ENCODE data around the gene SULT1A2. TPM values are rescaled to one million over a fixed set of nuclear protein-coding genes. Genes with fewer than 3 reads are reported as not detected.
"Not testable (repeated sequence)": the region's sequence is repeated elsewhere in the genome, so short reads cannot be mapped to it uniquely, and the experiment has no call there.

SULT1A2 gene
- total RNA-seq, 1 experiment from 2014 or later = not detected

DNA sequence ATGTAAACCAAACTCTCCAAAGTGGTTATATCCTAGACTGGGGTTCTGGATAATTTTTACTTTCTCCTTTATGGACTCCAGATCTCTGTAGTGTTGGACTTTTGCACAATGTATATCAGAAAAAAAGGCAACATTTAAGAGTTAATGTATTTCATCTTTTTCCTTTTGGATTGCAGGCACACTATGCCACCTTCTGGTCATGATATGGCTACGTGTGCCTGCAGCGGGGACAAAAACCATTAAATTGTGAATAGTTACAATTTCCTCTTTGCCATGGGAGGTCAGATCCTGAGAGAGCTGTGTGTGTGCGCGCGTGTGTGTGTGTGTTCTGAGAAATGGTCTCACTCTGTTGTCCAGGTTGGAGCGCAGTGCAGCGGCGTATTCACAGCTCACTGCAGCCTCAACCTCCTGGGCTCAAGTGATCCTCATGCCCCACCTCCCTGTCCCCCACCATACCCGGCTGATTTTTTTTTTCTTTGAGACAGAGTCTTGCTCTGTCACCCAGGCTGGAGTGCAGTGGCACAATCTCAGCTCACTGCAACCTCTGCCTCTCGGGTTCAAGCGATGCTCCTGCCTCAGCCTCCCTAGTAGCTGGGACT lies 47.5 kb downstream of the SULT1A2 start:
- peak; percentile 55 for DNase-seq (ENCODE audit: low read depth, low spot score)
- in situ Hi-C loops (cut with HindIII; ENCODE audit: low pct_unique_long_range_greater_than_20kb, low sequenced_read_pairs) = no loop called here

DNA sequence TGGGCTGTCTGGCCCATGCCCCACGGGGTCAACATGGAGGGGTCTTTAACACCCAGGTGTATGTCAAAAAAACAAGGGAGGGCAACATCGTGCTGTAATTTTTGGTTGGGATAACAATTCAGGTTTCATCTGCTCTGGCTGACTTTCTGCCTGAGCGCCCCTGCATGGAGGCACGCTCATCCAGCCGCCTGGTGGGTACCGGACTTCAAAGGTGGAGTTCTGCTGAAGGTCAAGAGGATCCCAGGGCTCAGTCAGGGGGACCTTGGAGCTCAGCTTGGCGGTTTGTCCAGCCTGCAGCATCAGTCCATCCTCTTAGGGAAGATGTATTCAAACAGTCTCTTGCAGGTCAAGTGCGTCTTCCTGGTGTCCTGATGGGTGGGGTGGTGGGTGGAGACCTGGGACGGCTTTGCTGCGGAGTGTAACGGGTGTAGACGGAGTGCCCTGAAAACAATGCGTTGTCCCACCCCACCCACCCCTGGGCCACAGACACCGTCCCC lies 48.5 kb downstream of the SULT1A2 start:
- no peak for DNase-seq (ENCODE audit: low read depth, low spot score)
- in situ Hi-C loops (cut with HindIII; ENCODE audit: low pct_unique_long_range_greater_than_20kb, low sequenced_read_pairs) = no loop called here

DNA sequence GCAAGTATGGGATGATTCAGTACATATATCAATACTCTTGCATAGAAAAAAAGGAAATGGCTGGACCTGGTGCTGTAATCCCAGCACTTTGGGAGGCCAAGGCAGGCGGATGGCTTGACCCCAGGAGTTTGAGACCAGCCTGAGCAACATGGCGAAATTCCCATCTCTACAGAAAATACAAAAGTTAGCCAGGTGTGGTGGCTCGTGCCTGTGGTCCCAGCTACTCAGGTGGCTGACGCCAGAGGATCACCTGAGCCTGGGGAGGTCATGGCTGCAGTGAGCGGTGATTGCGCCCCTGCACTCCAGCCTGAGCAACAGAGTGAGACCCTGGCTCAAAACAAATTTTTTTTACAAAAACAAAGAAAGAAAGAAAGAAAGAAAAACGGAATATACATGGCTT lies 50.2 kb downstream of the SULT1A2 start:
- DNase-seq (ENCODE audit: low read depth, low spot score) = no peak
- in situ Hi-C loops (cut with HindIII; ENCODE audit: low pct_unique_long_range_greater_than_20kb, low sequenced_read_pairs) = no loop called here

DNA sequence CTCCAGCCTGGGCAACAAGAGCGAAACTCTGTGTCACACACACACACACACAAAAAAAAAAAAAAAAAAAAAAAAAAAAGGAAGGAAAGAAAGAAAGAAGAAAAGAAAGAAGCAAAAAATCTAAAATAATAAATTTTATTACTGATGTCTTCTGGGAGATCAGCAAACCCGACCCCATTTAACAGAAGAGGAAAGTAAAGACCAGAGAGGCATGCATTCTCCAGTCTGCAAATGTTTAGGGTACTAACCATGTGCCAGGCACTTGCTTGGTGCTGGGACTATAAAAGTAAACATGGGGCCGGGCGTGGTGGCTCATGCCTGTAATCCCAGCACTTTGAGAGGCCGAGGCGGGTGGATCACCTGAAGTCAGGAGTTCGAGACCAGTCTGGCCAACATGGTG lies 50.9 kb downstream of the SULT1A2 start:
- in situ Hi-C loops (cut with HindIII; ENCODE audit: low pct_unique_long_range_greater_than_20kb, low sequenced_read_pairs) = not testable (repeated sequence)

DNA sequence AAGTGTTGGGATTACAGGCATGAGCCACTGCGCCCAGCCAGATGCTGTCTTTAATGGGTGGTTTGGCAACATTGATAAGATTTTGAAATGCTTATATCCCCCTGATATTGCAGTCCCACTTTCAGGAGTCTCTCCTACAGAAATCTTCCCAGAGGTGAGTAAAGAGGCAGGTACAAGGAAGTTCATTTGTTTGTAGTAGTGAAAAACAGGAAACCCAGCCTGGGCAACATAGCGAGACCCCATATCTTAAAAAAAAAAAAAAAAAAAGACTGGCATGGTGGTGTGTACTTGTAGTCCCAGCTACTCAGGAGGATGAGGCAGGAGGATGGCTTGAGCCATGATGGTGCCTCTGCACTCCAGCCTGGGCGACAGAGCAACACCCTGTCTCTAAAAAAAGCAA lies 51.9 kb downstream of the SULT1A2 start:
- in situ Hi-C loops (cut with HindIII; ENCODE audit: low pct_unique_long_range_greater_than_20kb, low sequenced_read_pairs) = no loop called here
- DNase-seq (ENCODE audit: low read depth, low spot score) = no peak

More for the DNA sequence above, 50.9 kb downstream of the SULT1A2 start:
- DNase-seq (ENCODE audit: low read depth, low spot score) = not testable (repeated sequence)

DNA sequence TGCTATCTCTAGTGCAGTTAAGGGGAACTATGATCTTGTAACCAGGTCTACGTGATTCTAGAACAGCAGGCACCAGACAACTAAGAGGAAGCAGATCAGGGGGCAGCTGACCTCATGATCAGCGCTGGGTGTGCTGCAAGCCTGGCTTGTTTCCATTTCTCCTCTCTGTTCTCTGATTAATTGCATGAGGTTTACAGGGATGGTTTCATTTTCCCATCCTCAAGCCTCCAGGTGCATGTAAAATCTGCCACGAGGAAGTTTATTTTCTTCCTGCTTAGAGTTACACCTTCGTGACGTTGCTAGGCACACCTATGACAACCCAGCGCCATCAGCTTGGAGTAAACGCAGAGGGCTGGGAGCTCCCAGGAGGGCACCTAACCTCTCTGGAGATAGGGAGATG lies 53.8 kb downstream of the SULT1A2 start:
- no peak for DNase-seq (ENCODE audit: low read depth, low spot score)
- in situ Hi-C loops (cut with HindIII; ENCODE audit: low pct_unique_long_range_greater_than_20kb, low sequenced_read_pairs) = no loop called here

DNA sequence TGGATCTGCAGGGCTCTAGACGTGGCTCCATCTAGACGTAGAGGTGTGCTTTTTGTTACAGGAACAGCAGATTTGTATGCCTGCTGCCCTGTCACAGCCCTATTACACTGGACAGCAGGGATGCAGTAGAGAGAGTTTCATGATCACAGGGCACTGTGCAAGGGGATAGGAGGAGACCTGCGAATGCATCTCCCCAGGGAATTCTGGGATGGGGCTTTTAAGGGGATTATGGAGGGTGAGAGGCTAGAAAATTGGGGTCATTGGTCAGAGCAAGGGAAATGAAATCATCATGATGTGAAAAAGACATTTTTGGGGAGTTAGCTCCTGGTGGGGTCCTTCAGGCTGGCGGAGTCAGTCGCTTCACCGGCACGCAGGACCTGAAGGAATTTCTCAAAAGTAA lies 54.2 kb downstream of the SULT1A2 start:
- in situ Hi-C loops (cut with HindIII; ENCODE audit: low pct_unique_long_range_greater_than_20kb, low sequenced_read_pairs) = no loop called here

More for the DNA sequence above, 54.2 kb downstream of the SULT1A2 start:
- DNase-seq (ENCODE audit: low read depth, low spot score) = no peak

Other genes starting within 250 kb of the SULT1A2 start
- gene NPIPB6, start 233.5 kb downstream of the SULT1A2 start, total RNA-seq (2014; rRNA removed; shearing (Covaris generic)) = 0.55 TPM in 1 of 2 replicates, not detected in the other
- gene EIF3CL, start 193.2 kb downstream of the SULT1A2 start, total RNA-seq (2014; rRNA removed; shearing (Covaris generic)) = 30.1 and 47.9 TPM in 2 replicates
- not detected in 2 replicates for gene NPIPB7, start 124.7 kb downstream of the SULT1A2 start, total RNA-seq (2014; rRNA removed; shearing (Covaris generic))
- 17.7 and 29.4 TPM in 2 replicates for gene CLN3, start 105.0 kb downstream of the SULT1A2 start, total RNA-seq (2014; rRNA removed; shearing (Covaris generic))
- 0.03 TPM in 1 of 2 replicates, not detected in the other for gene APOBR, start 102.4 kb downstream of the SULT1A2 start, total RNA-seq (2014; rRNA removed; shearing (Covaris generic))
- not detected in 2 replicates for gene IL27, start 90.2 kb downstream of the SULT1A2 start, total RNA-seq (2014; rRNA removed; shearing (Covaris generic))
- gene NUPR1, start 58.1 kb downstream of the SULT1A2 start, total RNA-seq (2014; rRNA removed; shearing (Covaris generic)) = 61.5 and 64.9 TPM in 2 replicates
- gene SGF29, start 43.1 kb downstream of the SULT1A2 start, total RNA-seq (2014; rRNA removed; shearing (Covaris generic)) = 10.0 and 11.0 TPM in 2 replicates
- gene SULT1A1, start 13.0 kb upstream of the SULT1A2 start, total RNA-seq (2014; rRNA removed; shearing (Covaris generic)) = 0.43 and 3.1 TPM in 2 replicates
- not detected in 2 replicates for gene NPIPB8, start 41.0 kb upstream of the SULT1A2 start, total RNA-seq (2014; rRNA removed; shearing (Covaris generic))
- gene EIF3C, start 114.4 kb upstream of the SULT1A2 start, total RNA-seq (2014; rRNA removed; shearing (Covaris generic)) = 186 and 197 TPM in 2 replicates
- gene NPIPB9, start 154.7 kb upstream of the SULT1A2 start, total RNA-seq (2014; rRNA removed; shearing (Covaris generic)) = 0.16 and 1.9 TPM in 2 replicates
- 30.9 and 36.4 TPM in 2 replicates for gene ATXN2L, start 225.9 kb upstream of the SULT1A2 start, total RNA-seq (2014; rRNA removed; shearing (Covaris generic))
- 191 and 198 TPM in 2 replicates for gene TUFM, start 249.3 kb upstream of the SULT1A2 start, total RNA-seq (2014; rRNA removed; shearing (Covaris generic))